ENCODE results near the gene PPIG. TPM values are rescaled to one million over a fixed set of nuclear protein-coding genes. Genes with fewer than 3 reads are reported as not detected.

PPIG gene
- total RNA-seq, 2 experiments from 2014 or later: 83.4 to 87.8 TPM

DNA sequence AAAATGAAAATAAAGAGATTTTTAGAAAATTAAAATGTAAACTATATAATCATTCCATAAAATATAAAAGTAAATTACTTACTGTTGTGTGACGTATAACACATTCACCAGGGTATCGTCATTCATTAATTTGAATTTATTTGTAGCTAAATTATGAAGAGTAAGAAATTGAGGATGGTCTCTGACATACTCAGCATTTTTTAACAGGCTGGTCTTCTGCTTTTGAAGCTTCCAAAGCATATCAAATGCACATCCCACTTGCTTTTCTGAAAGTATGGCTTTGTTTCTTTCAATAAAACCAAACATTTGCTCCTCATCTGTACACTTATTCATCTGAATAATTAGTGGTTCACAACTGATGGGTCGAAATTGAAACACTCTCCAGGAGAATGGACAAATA lies 12.6 kb upstream of the PPIG start:
- Histone ChIP-seq H3K4me3 (ENCODE audit: low read length) (no peak overlapping the region), H3K9me3 (ENCODE audit: control insufficient read depth in 1 of 2, insufficient read depth in 1 of 2, low read length in 2 of 2) (no peaks in the 10 kb centered on the region), H3K27me3 (ENCODE audit: control insufficient read depth in 1 of 2, insufficient read depth in 2 of 2, low read length in 2 of 2) (no peaks in the 10 kb centered on the region), H3K36me3 (ENCODE audit: insufficient read depth, low read length) (peaks cover 3% of the 10 kb centered on the region), H3K4me1 (ENCODE audit: insufficient read depth, low read length) (peaks cover 6% of the 10 kb centered on the region), H3K27ac (ENCODE audit: low read depth in 1 of 2, low read length in 2 of 2) (no peak overlapping the region)
- Mint-ChIP-seq H3K9me3 (no peaks in the 10 kb centered on the region), H3K27me3 (no peaks in the 10 kb centered on the region), H3K36me3 (ENCODE audit: low read depth) (peaks cover 36% of the 10 kb centered on the region), H3K4me1 (ENCODE audit: low read depth) (peaks cover 25% of the 10 kb centered on the region), H3K27ac (no peak overlapping the region), H3K4me3 (no peak overlapping the region)
- POLR2A ChIA-PET: interaction anchor here (2.7 to 2.8 kb wide), 2 partner anchors 13 to 92 kb away, joined by 17 to 49 read pairs; partner anchors contain the start of genes BBS5 and PPIG
- CTCF ChIA-PET: interaction anchor here (1.1 to 1.5 kb wide), 2 partner anchors 13 to 253 kb away, joined by 3 to 4 read pairs; partner anchors contain the start of gene METTL5
- TF ChIP-seq CTCF (IDR thresholded peaks at IDR 0.05): no peak
- ATAC-seq (ENCODE audit: poor library complexity) (no peak), DNase-seq (no peak)
- intact Hi-C loops (cut with DNase I, micrococcal nuclease): loop anchor here in 1 of 2 experiments (5.0 kb wide), 1 partner anchor 256 kb away; the partner anchor contains the start of gene UBR3

GRCh38 chr2:169572189-169572588 lies 12.0 kb upstream of the PPIG start:
- Histone ChIP-seq H3K27me3 (ENCODE audit: control insufficient read depth in 1 of 2, insufficient read depth in 2 of 2, low read length in 2 of 2) (no peaks in the 10 kb centered on the region), H3K9me3 (ENCODE audit: control insufficient read depth in 1 of 2, insufficient read depth in 1 of 2, low read length in 2 of 2) (no peaks in the 10 kb centered on the region), H3K4me3 (ENCODE audit: low read length) (no peak overlapping the region), H3K36me3 (ENCODE audit: insufficient read depth, low read length) (peaks cover 3% of the 10 kb centered on the region), H3K27ac (ENCODE audit: low read depth in 1 of 2, low read length in 2 of 2) (no peak overlapping the region), H3K4me1 (ENCODE audit: insufficient read depth, low read length) (peaks cover 6% of the 10 kb centered on the region)
- Mint-ChIP-seq H3K36me3 (ENCODE audit: low read depth) (peaks cover 35% of the 10 kb centered on the region), H3K4me3 (no peak overlapping the region), H3K4me1 (ENCODE audit: low read depth) (peaks cover 25% of the 10 kb centered on the region), H3K27ac (no peak overlapping the region), H3K27me3 (no peaks in the 10 kb centered on the region), H3K9me3 (no peaks in the 10 kb centered on the region)
- TF ChIP-seq CTCF (IDR thresholded peaks at IDR 0.05): no peak
- intact Hi-C loops (cut with DNase I, micrococcal nuclease): loop anchor here in 1 of 2 experiments (5.0 kb wide), 1 partner anchor 255 kb away; the partner anchor contains the start of gene UBR3
- ATAC-seq (ENCODE audit: poor library complexity): no peak
- ChIA-PET POLR2A (interaction anchor here (0.6 to 2.8 kb wide), 4 partner anchors 9 to 92 kb away, joined by 3 to 49 read pairs (median 14); partner anchors contain the start of genes BBS5 and PPIG), CTCF (interaction anchor here (1.1 to 1.5 kb wide), 2 partner anchors 13 to 252 kb away, joined by 3 to 4 read pairs; partner anchors contain the start of gene METTL5)
- no peak for DNase-seq

DNA sequence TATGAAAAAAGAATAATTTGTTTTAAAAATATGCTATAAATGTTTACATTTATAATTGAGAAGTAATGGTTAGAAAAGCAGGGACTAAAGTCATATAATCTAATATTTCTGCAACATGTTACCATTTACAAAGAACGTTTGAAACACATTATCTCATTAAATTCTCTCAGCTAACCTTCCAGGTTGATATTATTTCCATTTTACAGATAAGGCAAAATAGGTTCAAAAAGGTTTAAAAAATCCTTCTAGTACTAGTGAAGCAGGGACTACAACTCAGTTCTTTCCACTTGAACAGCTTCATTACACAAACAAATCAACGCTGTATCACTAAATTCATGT lies 11.4 kb upstream of the PPIG start:
- peak overlapping the region; percentile 99 for H3K4me3 Mint-ChIP-seq
- DNase-seq (no peak), ATAC-seq (ENCODE audit: poor library complexity) (no peak)
- peaks cover 29% of the 10 kb centered on the region for H3K36me3 Mint-ChIP-seq (ENCODE audit: low read depth)
- ChIA-PET CTCF (interaction anchor here (0.6 to 1.5 kb wide), 3 partner anchors 32 to 1356 kb away, joined by 3 read pairs; partner anchors contain the start of gene METTL5), POLR2A (interaction anchor here (0.6 to 2.8 kb wide), 7 partner anchors 9 to 256 kb away, joined by 3 to 49 read pairs (median 7); partner anchors contain the start of genes BBS5 and PPIG)
- no peak for TF ChIP-seq CTCF (IDR thresholded peaks at IDR 0.05)
- Histone ChIP-seq H3K27ac (ENCODE audit: low read depth in 1 of 2, low read length in 2 of 2) (no peak overlapping the region), H3K27me3 (ENCODE audit: control insufficient read depth in 1 of 2, insufficient read depth in 2 of 2, low read length in 2 of 2) (no peaks in the 10 kb centered on the region), H3K9me3 (ENCODE audit: control insufficient read depth in 1 of 2, insufficient read depth in 1 of 2, low read length in 2 of 2) (no peaks in the 10 kb centered on the region), H3K36me3 (ENCODE audit: insufficient read depth, low read length) (peaks cover 3% of the 10 kb centered on the region), H3K4me3 (ENCODE audit: low read length) (peak overlapping the region; percentile 98), H3K4me1 (ENCODE audit: insufficient read depth, low read length) (peaks cover 6% of the 10 kb centered on the region)
- peak overlapping the region; percentile 79 for H3K27ac Mint-ChIP-seq
- intact Hi-C loops (cut with DNase I, micrococcal nuclease): loop anchor here in 1 of 2 experiments (1.0 to 5.0 kb wide), 2 partner anchors 12 to 255 kb away; partner anchors contain the start of genes PPIG and UBR3
- peaks cover 25% of the 10 kb centered on the region for H3K4me1 Mint-ChIP-seq (ENCODE audit: low read depth)
- peaks cover 4% of the 10 kb centered on the region for H3K27me3 Mint-ChIP-seq
- no peaks in the 10 kb centered on the region for H3K9me3 Mint-ChIP-seq

Measured in CD4-positive, alpha-beta T cell (primary cell).